Measurements from ENCODE around the gene NUP35. TPM values are rescaled to one million over a fixed set of nuclear protein-coding genes. Genes with fewer than 3 reads are reported as not detected.

The NUP35 gene
- total RNA-seq, 2 experiments from 2014 or later = 18.8 to 21.3 TPM

- no peak overlapping the region for H3K4me3 Mint-ChIP-seq
- H3K36me3 Mint-ChIP-seq (ENCODE audit: low read depth) = no peaks in the 10 kb centered on the region
- peaks cover 9% of the 10 kb centered on the region for H3K27me3 Mint-ChIP-seq (ENCODE audit: low read depth)
- no peaks in the 10 kb centered on the region for H3K4me1 Mint-ChIP-seq (ENCODE audit: low read depth)
- CTCF ChIA-PET = no interaction called here
- no peaks in the 10 kb centered on the region for H3K9me3 Mint-ChIP-seq (ENCODE audit: insufficient read depth)
- no peak for ATAC-seq
- POLR2A ChIA-PET = no interaction called here
- no peak for DNase-seq
- H3K27ac Mint-ChIP-seq = no peak overlapping the region
Observed at GRCh38 chr2:183105402-183106134, 18.7 kb upstream of the NUP35 start.

GRCh38 chr2:183112577-183112976, 11.7 kb upstream of the NUP35 start:
- H3K27me3 Mint-ChIP-seq (ENCODE audit: low read depth) = peaks cover 18% of the 10 kb centered on the region
- no peak overlapping the region for H3K4me3 Mint-ChIP-seq
- POLR2A ChIA-PET = interaction anchor here (0.7 kb wide), 1 partner anchor 191 kb away, joined by 3 read pairs; no protein-coding TSS in a partner anchor
- no peaks in the 10 kb centered on the region for H3K9me3 Mint-ChIP-seq (ENCODE audit: insufficient read depth)
- CTCF ChIA-PET = no interaction called here
- ATAC-seq (no peak), DNase-seq (no peak)
- H3K27ac Mint-ChIP-seq = no peak overlapping the region
- no peaks in the 10 kb centered on the region for H3K36me3 Mint-ChIP-seq (ENCODE audit: low read depth)
- no peaks in the 10 kb centered on the region for H3K4me1 Mint-ChIP-seq (ENCODE audit: low read depth)

- no peak for DNase-seq
- Mint-ChIP-seq H3K27ac (no peak overlapping the region), H3K36me3 (ENCODE audit: low read depth) (no peaks in the 10 kb centered on the region), H3K4me3 (no peak overlapping the region), H3K27me3 (ENCODE audit: low read depth) (peaks cover 23% of the 10 kb centered on the region), H3K9me3 (ENCODE audit: insufficient read depth) (no peaks in the 10 kb centered on the region), H3K4me1 (ENCODE audit: low read depth) (no peaks in the 10 kb centered on the region)
- ChIA-PET CTCF (no interaction called here), POLR2A (no interaction called here)
- ATAC-seq = no peak
Observed at GRCh38 chr2:183113630-183114029, 10.6 kb upstream of the NUP35 start.

GRCh38 chr2:183117226-183117625, 7.0 kb upstream of the NUP35 start:
- Mint-ChIP-seq H3K27me3 (ENCODE audit: low read depth) (peaks cover 30% of the 10 kb centered on the region), H3K4me1 (ENCODE audit: low read depth) (no peaks in the 10 kb centered on the region), H3K4me3 (no peak overlapping the region), H3K9me3 (ENCODE audit: insufficient read depth) (no peaks in the 10 kb centered on the region), H3K36me3 (ENCODE audit: low read depth) (no peaks in the 10 kb centered on the region), H3K27ac (no peak overlapping the region)
- ATAC-seq (no peak), DNase-seq (no peak)
- ChIA-PET POLR2A (no interaction called here), CTCF (no interaction called here)

- Mint-ChIP-seq H3K27me3 (ENCODE audit: low read depth) (peaks cover 10% of the 10 kb centered on the region), H3K4me3 (peak overlapping the region; percentile 94), H3K27ac (peak overlapping the region; percentile 99), H3K4me1 (ENCODE audit: low read depth) (peaks cover 30% of the 10 kb centered on the region), H3K36me3 (ENCODE audit: low read depth) (peaks cover 3% of the 10 kb centered on the region), H3K9me3 (ENCODE audit: insufficient read depth) (no peaks in the 10 kb centered on the region)
- POLR2A ChIA-PET = no interaction called here
- no peak for ATAC-seq
- no peak for DNase-seq
- CTCF ChIA-PET = interaction anchor here (1.5 to 1.6 kb wide), 2 partner anchors 12 to 45 kb away, joined by 4 to 6 read pairs; partner anchors contain the start of gene DUSP19
Observed at GRCh38 chr2:183123117-183123958, 905 bp upstream of the NUP35 start.

- peak; percentile 37 for ATAC-seq
- H3K4me3 Mint-ChIP-seq = peak overlapping the region; percentile 94
- DNase-seq = no peak
- H3K4me1 Mint-ChIP-seq (ENCODE audit: low read depth) = peaks cover 31% of the 10 kb centered on the region
- peaks cover 5% of the 10 kb centered on the region for H3K36me3 Mint-ChIP-seq (ENCODE audit: low read depth)
- H3K9me3 Mint-ChIP-seq (ENCODE audit: insufficient read depth) = no peaks in the 10 kb centered on the region
- peak overlapping the region; percentile 99 for H3K27ac Mint-ChIP-seq
- H3K27me3 Mint-ChIP-seq (ENCODE audit: low read depth) = peaks cover 8% of the 10 kb centered on the region
- ChIA-PET POLR2A (no interaction called here), CTCF (interaction anchor here (1.5 kb wide), 1 partner anchor 45 kb away, joined by 6 read pairs; the partner anchor contains the start of gene DUSP19)
Observed at GRCh38 chr2:183123959-183124221, 353 bp upstream of the NUP35 start.

GRCh38 chr2:183124957-183125255, 663 bp downstream of the NUP35 start:
- Mint-ChIP-seq H3K27me3 (ENCODE audit: low read depth) (peaks cover 2% of the 10 kb centered on the region), H3K36me3 (ENCODE audit: low read depth) (peaks cover 10% of the 10 kb centered on the region), H3K27ac (peak overlapping the region; percentile 99), H3K4me3 (peak overlapping the region; percentile 94), H3K9me3 (ENCODE audit: insufficient read depth) (no peaks in the 10 kb centered on the region), H3K4me1 (ENCODE audit: low read depth) (peaks cover 35% of the 10 kb centered on the region)
- no peak for DNase-seq
- ATAC-seq = no peak
- ChIA-PET CTCF (no interaction called here), POLR2A (interaction anchor here (0.6 to 0.7 kb wide), 2 partner anchors 40 to 48 kb away, joined by 3 read pairs; no protein-coding TSS in a partner anchor)

GRCh38 chr2:183125659-183126341, 1.6 kb downstream of the NUP35 start:
- CTCF ChIA-PET = no interaction called here

GRCh38 chr2:183126635-183127034, 2.4 kb downstream of the NUP35 start:
- DNase-seq (no peak), ATAC-seq (no peak)
- POLR2A ChIA-PET = no interaction called here
- H3K27me3 Mint-ChIP-seq (ENCODE audit: low read depth) = no peaks in the 10 kb centered on the region
- H3K36me3 Mint-ChIP-seq (ENCODE audit: low read depth) = peaks cover 21% of the 10 kb centered on the region
- H3K4me3 Mint-ChIP-seq = no peak overlapping the region
- no peaks in the 10 kb centered on the region for H3K9me3 Mint-ChIP-seq (ENCODE audit: insufficient read depth)
- no peak overlapping the region for H3K27ac Mint-ChIP-seq
- CTCF ChIA-PET = interaction anchor here (1.0 kb wide), 1 partner anchor 11 kb away, joined by 4 read pairs; no protein-coding TSS in a partner anchor
- H3K4me1 Mint-ChIP-seq (ENCODE audit: low read depth) = peaks cover 37% of the 10 kb centered on the region

More at GRCh38 chr2:183125659-183126341, 1.6 kb downstream of the NUP35 start:
- Mint-ChIP-seq H3K27me3 (ENCODE audit: low read depth) (no peaks in the 10 kb centered on the region), H3K9me3 (ENCODE audit: insufficient read depth) (no peaks in the 10 kb centered on the region), H3K27ac (peak overlapping the region; percentile 20), H3K36me3 (ENCODE audit: low read depth) (peaks cover 16% of the 10 kb centered on the region), H3K4me3 (peak overlapping the region; percentile 94), H3K4me1 (ENCODE audit: low read depth) (peaks cover 35% of the 10 kb centered on the region)
- DNase-seq = no peak
- POLR2A ChIA-PET = no interaction called here
- ATAC-seq = no peak

- Mint-ChIP-seq H3K4me1 (ENCODE audit: low read depth) (peaks cover 4% of the 10 kb centered on the region), H3K9me3 (ENCODE audit: insufficient read depth) (no peaks in the 10 kb centered on the region), H3K27me3 (ENCODE audit: low read depth) (no peaks in the 10 kb centered on the region), H3K4me3 (no peak overlapping the region), H3K27ac (no peak overlapping the region), H3K36me3 (ENCODE audit: low read depth) (peaks cover 46% of the 10 kb centered on the region)
- CTCF ChIA-PET = interaction anchor here (0.6 kb wide), 1 partner anchor 193 kb away, joined by 3 read pairs; no protein-coding TSS in a partner anchor
- ATAC-seq (no peak), DNase-seq (no peak)
- POLR2A ChIA-PET = no interaction called here
Observed at GRCh38 chr2:183134016-183134415, 9.8 kb downstream of the NUP35 start.

GRCh38 chr2:183148955-183149354, 24.7 kb downstream of the NUP35 start:
- Mint-ChIP-seq H3K27me3 (ENCODE audit: low read depth) (no peaks in the 10 kb centered on the region), H3K4me3 (no peak overlapping the region), H3K27ac (no peak overlapping the region), H3K4me1 (ENCODE audit: low read depth) (peaks cover 3% of the 10 kb centered on the region), H3K9me3 (ENCODE audit: insufficient read depth) (peaks cover 13% of the 10 kb centered on the region), H3K36me3 (ENCODE audit: low read depth) (peaks cover 67% of the 10 kb centered on the region)
- ATAC-seq (no peak), DNase-seq (no peak)
- CTCF ChIA-PET = interaction anchor here (0.9 kb wide), 1 partner anchor 11 kb away, joined by 3 read pairs; no protein-coding TSS in a partner anchor
- POLR2A ChIA-PET = no interaction called here

- H3K9me3 Mint-ChIP-seq (ENCODE audit: insufficient read depth) = peaks cover 7% of the 10 kb centered on the region
- no peaks in the 10 kb centered on the region for H3K27me3 Mint-ChIP-seq (ENCODE audit: low read depth)
- H3K27ac Mint-ChIP-seq = no peak overlapping the region
- no peak overlapping the region for H3K4me3 Mint-ChIP-seq
- H3K4me1 Mint-ChIP-seq (ENCODE audit: low read depth) = peaks cover 3% of the 10 kb centered on the region
- H3K36me3 Mint-ChIP-seq (ENCODE audit: low read depth) = peaks cover 67% of the 10 kb centered on the region
- CTCF ChIA-PET = interaction anchor here (0.9 kb wide), 1 partner anchor 12 kb away, joined by 3 read pairs; no protein-coding TSS in a partner anchor
- ATAC-seq = no peak
- DNase-seq = no peak
- POLR2A ChIA-PET = no interaction called here
Observed at GRCh38 chr2:183149489-183149888, 25.2 kb downstream of the NUP35 start.

Measured in activated CD8-positive, alpha-beta T cell treated with anti-CD3 and anti-CD28 coated beads, Interleukin-2, amount 10 ng/mL, durations not matched to agents 7 days and 5 days (primary cell).